HG02870 (cell line): Measurements from ENCODE around the gene STT3B.
"Not testable (repeated sequence)": the region's sequence is repeated elsewhere in the genome, so short reads cannot be mapped to it uniquely, and the experiment has no call there.

Source experiments
- ATAC-seq: cut with Tn5 transposase; IDR thresholded peaks from one replicate; pipeline ENCODE4 v1.9.1; 2021; ENCODE audit warnings: mild to moderate bottlenecking, moderate library complexity; ENCODE audit not compliant: unreplicated experiment

STT3B gene

GRCh38 chr3:31590650-31591049, 57.9 kb downstream of the STT3B start:
- no peak for ATAC-seq

- no peak for ATAC-seq
These were observed 60.0 kb downstream of the STT3B start for GRCh38 chr3:31592764-31593163.

DNA sequence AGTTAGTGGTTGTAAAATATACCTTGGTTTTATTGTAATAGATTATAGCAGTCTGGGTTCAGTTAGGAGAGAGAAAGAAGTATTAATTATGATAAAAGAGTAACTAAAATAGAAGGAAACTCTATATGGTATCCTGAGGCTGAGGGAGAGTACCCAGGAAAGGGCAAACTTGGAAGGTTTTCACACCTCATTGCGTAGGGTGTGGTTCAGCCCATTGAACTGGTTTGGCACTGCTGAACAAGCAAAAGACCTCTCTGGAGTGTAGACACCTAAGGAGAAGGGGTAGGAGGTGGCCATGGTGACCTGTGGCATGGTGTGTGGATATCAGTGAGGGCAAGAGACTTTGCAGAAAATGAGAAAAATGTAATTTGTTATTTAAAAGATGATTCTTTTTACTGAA, 63.5 kb downstream of the STT3B start:
- ATAC-seq, result no peak

DNA sequence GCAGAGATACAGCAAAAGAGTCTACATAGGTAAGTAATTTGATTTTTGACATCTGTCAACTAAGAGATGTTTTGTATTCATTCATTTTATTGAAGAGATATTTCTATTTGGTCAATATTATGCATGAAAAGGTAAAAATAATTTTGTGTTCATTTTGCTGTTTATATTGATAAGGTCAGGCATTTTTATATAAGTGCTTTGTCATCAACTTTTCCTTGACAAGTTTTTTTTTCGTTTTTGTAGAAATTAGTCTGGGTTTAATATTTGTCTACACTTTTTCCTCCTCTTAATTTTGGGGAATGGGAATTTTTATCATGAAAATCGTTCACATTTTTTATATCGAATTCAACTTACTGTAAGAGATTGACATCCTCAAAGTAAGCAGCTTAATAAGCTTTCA, 67.7 kb downstream of the STT3B start:
- ATAC-seq, result no peak

GRCh38 chr3:31605333-31605732, 72.6 kb downstream of the STT3B start:
- not testable (repeated sequence) for ATAC-seq

DNA sequence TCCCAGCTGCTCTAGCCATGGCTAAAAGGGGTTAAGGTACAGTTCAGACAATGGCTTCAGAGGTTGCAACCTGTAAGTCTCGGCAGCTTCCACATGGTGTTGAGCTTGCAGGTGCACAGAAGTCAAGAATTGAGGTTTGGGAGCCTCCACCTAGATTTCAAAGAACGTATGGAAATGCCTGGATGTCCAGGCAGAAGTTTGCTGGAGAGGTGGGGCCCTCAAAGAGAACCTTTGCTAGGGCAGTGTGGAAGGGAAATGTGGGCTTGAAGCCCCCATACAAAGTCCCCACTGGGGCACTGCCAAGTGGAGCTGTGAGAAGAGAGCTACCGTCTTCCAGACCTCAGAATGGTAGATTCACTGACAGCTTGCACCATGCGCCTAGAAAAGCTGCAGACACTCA, 73.7 kb downstream of the STT3B start:
- ATAC-seq, result no peak

- no peak for ATAC-seq
These were observed 78.1 kb downstream of the STT3B start for GRCh38 chr3:31610700-31611275.

- no peak for ATAC-seq
These were observed 80.5 kb downstream of the STT3B start for GRCh38 chr3:31613177-31613576.

DNA sequence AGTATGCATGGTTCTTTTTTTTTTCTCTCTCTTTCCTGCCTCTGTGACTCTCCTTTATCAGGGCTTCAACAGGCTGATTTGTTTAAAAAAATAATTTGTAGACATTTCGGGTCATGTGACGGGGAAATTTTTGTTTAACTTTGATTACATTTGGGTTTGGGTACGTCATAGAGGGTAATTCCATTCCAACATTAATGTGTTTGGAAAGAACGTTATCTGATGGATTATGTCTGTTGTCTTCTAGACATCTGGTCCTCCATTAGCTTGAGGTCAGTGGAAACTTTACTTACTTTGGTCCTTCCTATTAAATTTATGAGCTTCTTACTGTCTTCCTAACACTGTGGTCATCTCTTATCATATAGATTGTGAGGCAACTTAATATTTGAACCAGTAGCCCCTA, 80.9 kb downstream of the STT3B start:
- no peak for ATAC-seq

GRCh38 chr3:31614162-31614921, 81.6 kb downstream of the STT3B start:
- no peak for ATAC-seq

GRCh38 chr3:31615071-31615875, 82.5 kb downstream of the STT3B start:
- ATAC-seq, result no peak

- ATAC-seq, result no peak
These were observed 84.0 kb downstream of the STT3B start for GRCh38 chr3:31616711-31617110.

DNA sequence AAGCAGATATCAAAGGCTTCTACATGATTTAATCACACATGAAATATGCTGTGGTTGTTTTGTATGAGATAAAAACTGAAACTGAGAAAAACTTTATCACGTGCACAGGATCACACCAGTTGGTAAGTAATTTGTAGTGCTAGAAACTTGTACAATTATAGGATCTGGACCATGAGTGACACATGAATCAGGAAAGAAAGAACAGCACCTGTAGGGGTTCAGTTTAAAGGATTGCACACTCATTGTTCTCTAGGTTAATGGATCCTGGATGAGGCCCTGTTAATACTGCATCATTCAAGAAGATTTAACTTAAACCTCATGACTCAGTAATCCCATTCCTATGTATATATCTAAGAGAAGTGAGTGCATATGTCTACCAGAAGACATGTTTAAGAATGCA, 87.9 kb downstream of the STT3B start:
- no peak for ATAC-seq

DNA sequence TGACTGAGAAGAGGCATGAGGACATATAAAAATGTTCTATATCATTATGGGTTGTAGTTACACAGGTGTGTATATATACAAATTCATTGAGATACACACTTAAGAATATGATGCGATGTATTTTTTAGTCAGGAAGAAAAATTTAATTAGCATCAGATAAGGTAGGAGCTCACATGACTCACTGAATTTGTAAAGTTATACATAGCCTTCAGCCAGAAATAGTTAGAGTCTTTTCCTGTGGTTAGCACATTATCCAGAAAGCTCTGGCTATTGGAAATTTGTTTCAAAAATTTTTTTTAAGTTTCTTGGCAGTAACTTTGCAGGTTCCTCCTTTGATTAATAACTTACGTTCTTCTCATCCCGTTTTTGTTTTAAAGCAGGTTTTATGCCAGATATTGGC, 88.6 kb downstream of the STT3B start:
- no peak for ATAC-seq

GRCh38 chr3:31622636-31623288, 90.0 kb downstream of the STT3B start:
- ATAC-seq, result peak; percentile 58

DNA sequence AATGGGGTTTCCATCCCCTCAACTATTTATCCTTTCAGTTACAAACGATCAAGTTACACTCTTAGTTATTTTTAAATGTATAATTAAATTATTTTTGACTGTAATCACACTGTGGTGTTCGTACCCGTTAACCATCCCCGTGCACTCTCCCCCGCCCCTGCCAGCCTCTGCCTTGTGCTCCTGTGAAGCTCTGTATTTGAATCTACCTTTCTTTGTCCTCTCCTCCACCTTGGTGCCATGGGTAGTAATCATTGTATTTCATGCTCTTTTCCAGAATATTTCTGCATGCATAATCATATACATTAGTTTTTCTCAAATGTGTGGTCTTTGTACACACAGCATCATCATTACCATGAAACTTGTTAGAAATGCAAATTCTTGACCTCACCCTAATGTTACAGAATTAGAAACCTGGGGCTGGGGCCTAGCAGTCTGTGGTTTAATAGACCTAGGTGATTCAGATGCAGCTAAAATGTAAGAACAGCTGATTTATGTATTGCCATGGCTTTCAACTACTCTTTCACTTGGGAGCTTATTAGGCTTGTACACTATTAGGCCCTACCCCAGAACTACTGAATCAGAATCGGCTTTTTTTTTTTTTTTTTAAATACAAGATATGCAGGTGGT, 91.5 kb downstream of the STT3B start:
- ATAC-seq, result no peak

DNA sequence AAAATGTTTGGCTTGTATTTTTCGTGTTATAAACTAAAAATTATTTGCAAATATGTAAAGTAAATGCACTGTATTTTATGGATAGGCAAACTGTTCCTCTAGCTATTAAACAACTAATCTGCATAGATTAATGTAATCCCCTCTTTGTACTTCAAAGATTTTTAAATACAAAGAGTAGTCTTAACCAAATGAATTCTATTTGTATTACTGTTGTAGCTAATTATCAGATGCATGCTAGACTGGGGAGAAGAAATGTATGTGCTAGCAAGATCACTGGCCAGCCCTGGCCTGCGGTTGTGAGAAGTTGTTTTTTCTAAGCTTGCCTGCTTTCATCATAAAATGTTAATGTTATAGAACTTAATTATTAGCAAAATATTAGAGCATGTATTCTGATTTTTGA, 92.6 kb downstream of the STT3B start:
- ATAC-seq, result no peak

DNA sequence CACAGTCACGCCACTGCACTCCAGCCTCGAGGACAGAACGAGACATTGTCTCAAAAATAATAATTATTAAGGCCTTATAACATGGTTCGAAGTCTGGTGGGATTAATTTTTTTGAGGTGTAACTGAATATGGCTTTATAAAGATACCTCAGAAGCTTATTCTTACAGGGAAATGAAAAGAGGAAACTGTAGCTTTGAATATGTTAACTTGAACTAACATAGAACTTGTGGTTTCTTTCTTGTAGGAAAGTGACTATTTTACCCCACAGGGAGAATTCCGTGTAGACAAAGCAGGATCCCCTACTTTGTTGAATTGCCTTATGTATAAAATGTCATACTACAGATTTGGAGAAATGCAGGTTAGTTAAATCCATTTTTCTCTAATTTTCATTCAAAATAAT, 96.3 kb downstream of the STT3B start:
- ATAC-seq, result no peak

- no peak for ATAC-seq
These were observed 101.8 kb downstream of the STT3B start for GRCh38 chr3:31634476-31634875.

- ATAC-seq, result peak; percentile 75
These were observed 102.8 kb downstream of the STT3B start for GRCh38 chr3:31635545-31635944.

- ATAC-seq, result no peak
These were observed 103.3 kb downstream of the STT3B start for GRCh38 chr3:31636049-31636448.
